ENCODE results near the gene GCN1.

GCN1 gene

DNA sequence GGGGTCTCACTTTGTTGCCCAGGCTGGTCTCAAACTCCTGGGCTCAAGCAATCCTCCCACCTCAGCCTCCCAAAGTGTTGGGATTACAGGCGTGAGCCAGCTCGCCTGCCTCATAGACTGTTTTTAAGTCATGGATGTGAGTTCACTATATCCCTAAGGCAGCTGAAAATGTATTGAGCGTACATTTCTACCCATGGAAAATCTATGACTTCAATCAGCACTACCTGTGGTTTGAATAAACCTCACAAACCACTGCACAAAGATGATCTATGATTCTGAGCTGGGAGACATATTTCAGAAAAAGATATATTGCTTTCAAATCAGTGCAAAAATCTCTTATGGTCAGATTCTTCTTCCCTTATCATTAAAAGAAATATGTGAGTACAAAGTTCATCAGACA lies 22.5 kb downstream of the GCN1 start:
- no peak for DNase-seq

GRCh38 chr12:120170631-120171030 lies 23.9 kb downstream of the GCN1 start:
- DNase-seq, result no peak

DNA sequence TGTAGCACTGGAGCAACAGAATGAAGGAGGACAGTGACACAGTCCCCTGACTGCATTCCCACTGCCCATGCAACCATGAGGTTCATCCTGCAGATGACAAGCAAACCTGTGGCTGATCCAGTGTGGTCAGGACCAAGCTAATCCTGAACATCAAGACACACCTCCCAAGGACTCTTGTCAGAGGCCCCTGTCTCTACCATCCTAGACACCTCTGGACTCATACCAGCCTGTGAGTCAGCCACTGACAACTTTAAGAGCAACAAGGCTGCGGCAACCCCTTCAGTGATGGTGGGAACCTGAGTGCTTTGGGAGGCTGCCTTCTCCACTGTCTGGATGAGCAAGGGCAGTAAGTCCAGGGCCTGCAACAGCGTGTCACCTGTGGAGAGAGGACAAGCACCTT lies 24.6 kb downstream of the GCN1 start:
- no peak for DNase-seq

DNA sequence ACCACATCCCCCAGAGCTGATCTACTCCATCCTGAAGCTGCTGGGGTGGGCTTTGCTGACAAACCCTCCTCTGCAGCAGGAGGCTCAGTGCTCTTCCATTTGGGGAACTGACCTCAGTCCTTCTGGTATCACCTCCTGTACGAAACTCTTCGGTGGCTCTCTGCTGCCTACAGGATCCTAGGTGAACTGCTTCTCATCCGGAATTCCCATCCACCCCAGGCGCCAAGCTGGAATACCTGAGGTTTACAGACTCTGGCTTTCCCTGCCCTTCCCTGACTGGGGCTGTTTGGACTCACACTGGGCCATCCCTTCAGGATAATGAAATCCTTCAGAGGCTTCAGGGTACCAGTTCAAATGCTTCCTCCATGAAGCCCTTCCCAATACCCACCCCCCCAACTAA lies 26.2 kb downstream of the GCN1 start:
- DNase-seq, result no peak

DNA sequence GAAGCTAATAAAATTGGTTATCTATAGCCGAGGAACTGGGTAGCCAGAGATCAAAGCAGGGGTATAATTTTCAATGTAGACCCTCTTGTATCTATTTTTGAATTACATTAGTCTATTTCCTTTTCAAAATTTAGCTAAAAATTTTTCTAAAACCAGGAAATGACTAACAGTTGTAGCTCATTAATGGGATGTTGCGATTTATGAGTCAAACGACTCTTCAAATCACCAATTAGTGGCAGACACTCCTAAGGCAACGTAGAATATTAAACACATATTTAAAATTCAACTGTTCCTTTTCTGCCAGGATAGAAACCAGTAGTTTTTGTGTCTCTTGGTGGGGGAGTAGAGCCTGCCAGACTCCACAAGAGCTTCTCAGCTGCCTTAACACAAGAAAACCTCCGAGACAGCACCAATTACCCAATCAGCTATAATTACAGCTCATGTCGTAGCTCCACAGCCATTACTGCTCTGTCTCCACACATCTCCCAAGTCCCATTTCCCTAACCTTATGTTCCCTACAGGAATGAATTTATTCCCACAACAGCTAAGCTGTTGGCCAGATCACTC lies 26.9 kb downstream of the GCN1 start:
- DNase-seq, result no peak

- DNase-seq, result no peak
These were observed 30.2 kb downstream of the GCN1 start for GRCh38 chr12:120164293-120164692.

- DNase-seq, result no peak
These were observed 31.8 kb downstream of the GCN1 start for GRCh38 chr12:120162763-120163162.

GRCh38 chr12:120161852-120162251 lies 32.7 kb downstream of the GCN1 start:
- no peak for DNase-seq

GRCh38 chr12:120159509-120160237 lies 34.8 kb downstream of the GCN1 start:
- no peak for DNase-seq

DNA sequence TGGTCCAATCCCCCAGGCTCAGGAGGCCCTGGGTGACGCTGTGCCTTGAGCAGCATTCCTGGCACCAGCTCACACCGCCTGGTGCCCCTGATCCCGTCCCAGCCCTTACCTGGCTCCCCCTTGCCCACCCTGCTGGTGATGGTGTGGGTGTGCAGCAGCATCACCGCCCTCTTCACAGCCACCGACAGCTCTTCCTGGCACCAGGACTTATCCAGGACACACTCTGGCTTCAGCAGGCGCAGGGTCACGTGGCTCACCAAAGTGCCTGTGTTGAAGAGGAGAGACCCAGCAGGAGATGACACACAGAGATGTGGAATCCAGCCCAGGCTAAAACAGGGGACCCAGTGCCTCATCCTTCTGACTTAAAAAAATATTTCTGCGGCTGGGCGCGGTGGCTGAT lies 36.2 kb downstream of the GCN1 start:
- DNase-seq, result no peak

- no peak for DNase-seq
These were observed 36.8 kb downstream of the GCN1 start for GRCh38 chr12:120157678-120158077.

DNA sequence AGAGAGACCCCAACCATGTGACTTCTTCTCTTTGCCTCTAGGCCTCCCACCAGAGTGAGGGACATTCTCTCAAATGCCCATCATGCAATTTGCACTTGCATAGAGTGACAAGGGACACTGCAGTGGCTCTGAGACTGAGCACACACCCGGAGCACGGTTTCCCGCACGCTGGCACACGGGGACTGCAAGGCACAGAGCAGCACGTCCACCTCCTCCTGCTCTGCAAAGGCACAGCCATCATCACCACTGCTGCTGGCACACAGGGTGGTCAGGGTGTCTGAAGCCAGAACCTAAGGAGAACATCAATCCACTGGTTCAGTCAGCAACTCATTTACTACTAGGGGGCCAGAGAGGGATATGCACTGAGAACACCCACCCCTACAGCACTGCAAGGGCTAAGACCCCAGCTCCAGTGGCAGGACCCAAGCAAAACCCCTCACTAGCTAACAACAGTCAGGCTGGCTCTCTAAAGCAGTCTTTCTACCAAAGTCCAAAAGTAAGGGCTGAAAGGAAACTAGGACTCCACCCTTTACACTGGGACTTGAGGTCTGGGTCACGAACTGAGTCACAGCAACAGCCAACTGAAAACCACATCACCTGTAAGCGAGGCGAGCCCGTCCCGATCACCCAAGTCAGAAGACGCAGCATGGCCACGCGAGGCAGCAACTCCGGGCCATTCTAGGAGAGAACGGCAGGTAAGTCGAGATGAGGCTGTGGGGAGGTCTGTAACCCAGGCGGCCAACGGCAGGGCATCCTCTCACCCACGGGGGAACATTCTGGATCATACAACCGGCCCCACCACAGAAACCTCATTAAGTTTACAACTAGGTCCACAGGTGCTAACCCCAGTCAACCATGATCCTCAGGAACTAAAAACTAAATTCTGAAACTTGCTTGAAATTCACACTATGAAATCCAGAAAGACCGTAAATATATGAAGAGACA lies 37.9 kb downstream of the GCN1 start:
- no peak for DNase-seq

- DNase-seq, result no peak
These were observed 39.4 kb downstream of the GCN1 start for GRCh38 chr12:120155072-120155471.

DNA sequence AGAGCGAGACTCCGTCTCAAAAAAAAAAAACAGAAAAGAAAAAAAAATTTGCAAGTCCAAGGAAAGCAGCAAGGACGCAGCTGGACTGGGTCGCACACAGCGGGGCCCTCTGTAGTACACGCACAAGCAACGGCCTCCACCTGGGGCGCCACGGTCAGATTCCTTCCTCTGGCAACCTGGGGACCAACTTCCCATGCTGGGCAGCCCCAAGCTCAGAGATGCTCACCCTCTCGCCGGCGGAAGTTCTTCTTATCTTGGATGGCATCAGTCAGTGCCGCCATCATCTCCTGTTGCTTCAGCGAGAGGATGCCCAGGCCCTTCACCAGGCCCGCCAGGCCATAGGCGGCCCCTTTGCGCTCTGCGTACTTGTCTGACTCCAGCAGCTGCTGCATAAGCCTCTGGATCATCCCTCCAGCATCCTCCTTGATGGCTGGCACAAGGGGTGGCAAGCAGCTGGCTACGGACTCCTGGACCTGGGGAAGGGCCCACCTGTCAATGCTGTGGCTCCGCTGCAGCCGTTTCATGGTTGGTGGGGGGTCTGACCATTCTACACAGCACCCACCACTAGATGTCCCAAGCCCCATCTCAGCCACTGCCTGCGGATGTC lies 43.5 kb downstream of the GCN1 start:
- no peak for DNase-seq

- DNase-seq, result no peak
These were observed 46.5 kb downstream of the GCN1 start for GRCh38 chr12:120148011-120148410.

- no peak for DNase-seq
These were observed 49.4 kb downstream of the GCN1 start for GRCh38 chr12:120145164-120145563.

DNA sequence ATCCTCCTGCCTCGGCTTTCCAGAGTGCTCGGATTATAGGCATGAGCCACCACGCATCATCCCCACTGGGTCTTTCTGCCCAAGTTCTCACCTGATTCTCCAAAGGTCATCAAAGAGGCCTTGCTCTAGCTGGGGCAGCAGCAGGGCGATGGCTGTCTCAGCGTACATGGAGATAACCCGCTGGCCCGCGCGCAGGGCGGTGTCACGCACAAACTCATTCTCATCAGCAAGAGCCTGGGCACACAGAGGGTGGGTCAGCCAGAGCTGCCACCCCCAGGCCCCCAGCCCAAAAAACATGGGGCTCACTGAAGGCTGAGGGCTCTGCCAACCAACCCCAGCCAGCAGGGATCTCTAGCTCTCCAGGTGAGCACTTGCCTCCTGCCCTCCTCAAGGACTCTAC lies 50.3 kb downstream of the GCN1 start:
- DNase-seq, result no peak

DNA sequence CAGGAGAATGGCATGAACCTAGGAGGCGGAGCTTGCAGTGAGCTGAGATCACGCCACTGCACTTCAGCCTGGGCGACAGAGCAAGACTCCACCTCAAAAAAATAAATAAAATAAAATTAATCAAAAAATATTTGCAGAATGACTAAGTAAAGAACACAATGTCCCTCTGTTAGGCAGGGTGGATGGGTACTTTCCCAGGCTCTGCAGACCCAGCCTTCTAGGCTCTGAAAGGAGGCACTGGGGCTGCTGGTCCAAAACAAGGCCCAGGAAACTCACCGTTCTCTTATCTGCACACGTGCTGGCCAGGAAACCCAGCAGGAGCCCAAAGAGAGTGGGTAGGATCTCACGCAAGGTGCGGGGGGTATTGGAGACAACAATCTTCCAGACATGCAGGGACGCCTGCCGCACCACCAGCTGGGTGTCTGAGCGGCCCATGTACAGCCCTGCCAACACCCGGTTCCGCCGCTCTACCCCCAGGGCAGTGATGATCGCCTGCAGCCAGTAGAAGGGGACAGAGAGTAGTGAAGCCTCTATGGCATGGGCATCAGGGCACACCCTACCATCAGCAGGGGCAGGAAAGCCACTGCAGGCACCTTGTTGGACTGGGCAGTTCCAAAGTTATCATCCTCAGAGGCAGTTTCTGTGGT lies 52.2 kb downstream of the GCN1 start:
- DNase-seq, result no peak

GRCh38 chr12:120141336-120141735 lies 53.2 kb downstream of the GCN1 start:
- no peak for DNase-seq

- no peak for DNase-seq
These were observed 53.9 kb downstream of the GCN1 start for GRCh38 chr12:120140603-120141002.

- no peak for DNase-seq
These were observed 54.6 kb downstream of the GCN1 start for GRCh38 chr12:120139958-120140357.

DNA sequence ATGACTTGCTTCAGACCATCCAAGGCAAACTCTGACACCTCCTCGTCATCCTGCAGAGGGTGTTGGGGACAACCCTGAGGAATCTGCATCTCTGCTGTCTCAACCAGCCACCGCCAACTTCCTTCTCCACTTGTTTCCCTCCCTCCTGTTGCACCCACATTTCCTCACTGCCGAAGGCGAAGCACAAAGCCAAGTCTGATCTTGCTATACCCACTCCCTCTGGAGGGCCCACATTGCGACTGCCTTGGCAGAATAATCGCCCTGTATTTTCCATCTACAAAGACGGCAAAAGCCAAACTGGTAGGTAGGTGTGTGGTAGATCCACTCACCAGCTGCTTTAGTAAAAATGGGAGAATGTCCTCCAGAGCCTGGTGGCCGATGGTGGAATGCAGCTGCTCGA lies 56.1 kb downstream of the GCN1 start:
- no peak for DNase-seq

- DNase-seq, result no peak
These were observed 56.7 kb downstream of the GCN1 start for GRCh38 chr12:120137833-120138232.
